Measurements from ENCODE around the gene GNL3. TPM values are rescaled to one million over a fixed set of nuclear protein-coding genes. Genes with fewer than 3 reads are reported as not detected.

GNL3 gene
- total RNA-seq: 96.2 TPM

DNA sequence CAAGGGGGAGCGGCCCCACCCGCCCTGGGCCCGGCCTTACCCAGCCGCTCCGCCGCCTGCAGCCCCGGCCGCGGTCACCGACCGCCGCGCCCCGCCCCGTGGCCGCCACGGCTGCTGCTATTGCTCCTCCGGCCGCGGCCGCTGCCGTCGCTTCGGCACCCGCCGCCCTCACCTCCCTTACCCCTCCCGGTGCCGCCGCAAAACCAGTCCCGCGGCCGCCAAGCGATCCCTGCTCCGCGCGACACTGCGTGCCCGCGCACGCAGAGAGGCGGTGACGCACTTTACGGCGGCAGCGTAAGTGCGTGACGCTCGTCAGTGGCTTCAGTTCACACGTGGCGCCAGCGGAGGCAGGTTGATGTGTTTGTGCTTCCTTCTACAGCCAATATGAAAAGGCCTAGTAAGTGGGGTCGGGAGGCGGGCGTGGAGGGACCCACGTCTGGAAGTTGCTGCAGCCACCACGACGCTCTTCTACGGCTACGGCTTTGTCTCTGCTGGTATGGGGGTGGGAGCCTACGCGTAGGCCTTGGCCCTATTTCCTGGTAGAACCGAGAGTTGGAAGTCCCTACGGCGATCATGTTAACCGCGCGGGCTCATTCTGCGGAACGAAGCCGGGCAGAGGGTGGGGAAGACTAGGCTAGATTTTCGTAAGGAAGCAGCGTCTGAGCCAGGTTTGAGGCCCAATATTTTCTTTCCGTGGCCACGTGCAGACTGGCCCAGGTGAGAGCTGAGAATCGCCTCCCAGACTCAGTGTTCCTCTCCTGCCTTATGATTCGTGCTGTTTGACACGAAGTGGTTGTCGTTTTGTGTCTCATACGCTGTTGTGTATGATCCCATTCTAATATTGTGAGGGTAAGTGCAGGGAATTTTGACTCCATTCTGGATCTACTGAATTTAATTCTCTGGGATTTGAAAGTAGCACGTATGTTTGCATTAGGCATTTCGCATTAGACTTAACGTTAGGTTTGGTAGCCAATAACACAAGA, at the start of gene GNL3, which contains the start of gene PBRM1:
GNL3 (plus strand) TSS at position 324 of the 983 bp plus-strand sequence; CDS start at position 385, 61 bp downstream.
PBRM1 (minus strand) TSS at position 205 of the 983 bp plus-strand sequence.

DNA sequence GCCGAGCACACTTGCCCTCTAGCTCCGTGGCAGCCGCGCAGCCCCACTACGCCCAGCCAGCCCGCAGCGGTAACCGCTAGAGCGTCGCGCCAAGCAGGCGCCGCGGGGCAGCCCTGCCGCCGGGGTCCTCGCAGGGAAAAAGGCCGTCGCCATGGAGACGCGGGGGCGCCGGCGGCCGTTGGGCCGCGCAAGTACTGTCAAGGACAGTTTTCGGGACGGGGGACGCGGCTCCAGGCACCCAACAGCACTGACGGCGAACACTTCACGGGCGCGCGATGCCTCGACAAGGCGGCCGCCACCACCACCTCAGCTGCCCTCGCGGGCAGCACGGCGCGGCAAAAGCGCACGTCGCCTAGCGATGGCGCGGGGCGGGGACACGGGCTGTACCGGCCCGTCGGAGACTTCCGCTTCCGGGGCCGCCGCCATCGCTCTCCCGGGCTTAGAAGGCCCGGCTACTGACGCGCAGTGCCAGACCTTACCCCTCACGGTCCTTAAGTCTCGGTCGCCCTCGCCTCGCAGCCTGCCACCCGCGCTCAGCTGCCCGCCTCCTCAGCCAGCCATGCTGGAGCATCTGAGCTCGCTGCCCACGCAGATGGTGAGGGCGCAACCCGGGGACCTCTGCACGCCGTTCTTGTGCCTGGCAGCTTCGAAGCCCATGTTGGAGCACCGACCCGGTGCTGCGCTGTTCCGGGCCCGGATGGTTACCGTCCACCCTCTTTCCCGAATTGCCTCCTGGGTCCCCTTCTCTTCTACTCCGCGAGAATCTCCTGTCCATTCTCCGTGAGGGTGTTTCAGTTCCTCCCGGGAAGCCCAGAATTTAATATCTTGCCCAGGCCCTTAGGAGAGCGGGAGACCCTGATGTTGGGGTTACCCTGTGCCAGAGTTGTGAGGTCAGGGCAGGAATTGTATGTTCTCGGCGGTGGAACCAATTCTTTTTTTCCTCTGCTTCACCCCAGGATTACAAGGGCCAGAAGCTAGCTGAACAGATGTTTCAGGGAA, 20.2 kb downstream of the GNL3 start, which contains the start of the genes GLT8D1 and SPCS1:
GLT8D1 (minus strand) TSS at position 104 of the 999 bp plus-strand sequence. CDS start 5,331 bp downstream, outside the sequence.
SPCS1 (plus strand) TSS at position 419 of the 999 bp plus-strand sequence; CDS start at position 560, 141 bp downstream.

Other genes with a start within 250 kb of the GNL3 start
- gene SEMA3G, start 240.9 kb upstream of the GNL3 start, total RNA-seq: 9.6 TPM
- gene TNNC1, start 232.0 kb upstream of the GNL3 start, total RNA-seq: 105 TPM
- gene NISCH, start 230.4 kb upstream of the GNL3 start, total RNA-seq: 226 TPM
- gene STAB1, start 190.7 kb upstream of the GNL3 start, total RNA-seq: 53.9 TPM
- gene NT5DC2, start 152.2 kb upstream of the GNL3 start, total RNA-seq: 62.9 TPM
- gene UQCC5, start 149.4 kb upstream of the GNL3 start, total RNA-seq: 2.5 TPM
- 193 TPM for gene PBRM1, start 119 bp upstream of the GNL3 start, total RNA-seq
- gene GLT8D1, start 19.8 kb downstream of the GNL3 start, total RNA-seq: 115 TPM
- 75.8 TPM for gene SPCS1, start 20.1 kb downstream of the GNL3 start, total RNA-seq
- 64.3 TPM for gene NEK4, start 84.9 kb downstream of the GNL3 start, total RNA-seq
- not detected for gene ITIH1, start 91.6 kb downstream of the GNL3 start, total RNA-seq
- 0.66 TPM for gene ITIH3, start 108.8 kb downstream of the GNL3 start, total RNA-seq
- 4.9 TPM for gene ITIH4, start 144.6 kb downstream of the GNL3 start, total RNA-seq
- gene MUSTN1, start 149.0 kb downstream of the GNL3 start, total RNA-seq: 12.0 TPM
- 12.9 TPM for gene STIMATE, start 211.5 kb downstream of the GNL3 start, total RNA-seq

Measured in camera-type eye (tissue), 1 donor.